ENCODE results near the gene NSMCE1.
"Not testable (repeated sequence)": the region's sequence is repeated elsewhere in the genome, so short reads cannot be mapped to it uniquely, and the experiment has no call there.

- TF ChIP-seq, protein P1, sequence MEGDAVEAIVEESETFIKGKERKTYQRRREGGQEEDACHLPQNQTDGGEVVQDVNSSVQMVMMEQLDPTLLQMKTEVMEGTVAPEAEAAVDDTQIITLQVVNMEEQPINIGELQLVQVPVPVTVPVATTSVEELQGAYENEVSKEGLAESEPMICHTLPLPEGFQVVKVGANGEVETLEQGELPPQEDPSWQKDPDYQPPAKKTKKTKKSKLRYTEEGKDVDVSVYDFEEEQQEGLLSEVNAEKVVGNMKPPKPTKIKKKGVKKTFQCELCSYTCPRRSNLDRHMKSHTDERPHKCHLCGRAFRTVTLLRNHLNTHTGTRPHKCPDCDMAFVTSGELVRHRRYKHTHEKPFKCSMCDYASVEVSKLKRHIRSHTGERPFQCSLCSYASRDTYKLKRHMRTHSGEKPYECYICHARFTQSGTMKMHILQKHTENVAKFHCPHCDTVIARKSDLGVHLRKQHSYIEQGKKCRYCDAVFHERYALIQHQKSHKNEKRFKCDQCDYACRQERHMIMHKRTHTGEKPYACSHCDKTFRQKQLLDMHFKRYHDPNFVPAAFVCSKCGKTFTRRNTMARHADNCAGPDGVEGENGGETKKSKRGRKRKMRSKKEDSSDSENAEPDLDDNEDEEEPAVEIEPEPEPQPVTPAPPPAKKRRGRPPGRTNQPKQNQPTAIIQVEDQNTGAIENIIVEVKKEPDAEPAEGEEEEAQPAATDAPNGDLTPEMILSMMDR (IDR thresholded peaks at IDR 0.05; ENCODE audit: borderline replicate concordance, extremely low read depth, low read length, poor library complexity, severe bottlenecking): not testable (repeated sequence)
- TF ChIP-seq EZH2 (IDR thresholded peaks at IDR 0.05; ENCODE audit: borderline replicate concordance, low read depth, low read length, severe bottlenecking): not testable (repeated sequence)
Measured at GRCh38 chr16:27262904-27263423, 5.6 kb downstream of the NSMCE1 start.
